A549 (cell line): Measurements from ENCODE around the gene GGN. TPM values are rescaled to one million over a fixed set of nuclear protein-coding genes. Genes with fewer than 3 reads are reported as not detected.

Experiments
- ATAC-seq, 2 experiments: fragments of 200-7000 bp in 1 of 2; fragments of >200 bp in 1 of 2; cut with Nextera tagmentation in 1 of 2; cut with Tn5 transposase in 1 of 2; 3 replicates each; pipeline versions ENCODE4 v1.8.0 to v1.9.1; 2018 to 2020; ENCODE audit warnings: mild to moderate bottlenecking in 1 of 2, moderate library complexity in 1 of 2
- CTCF ChIA-PET: fragments of 300-600 bp; sonication (Branson Sonifier 250); formaldehyde crosslinking; extraction: SDS; loops from one replicate; lab custom pipeline; 2021; ENCODE audit warnings: antibody characterized with exemption, inconsistent platforms; lab: Yijun Ruan, JAX
- POLR2A ChIA-PET: fragments of 350-600 bp; formaldehyde crosslinking; extraction: SDS; loops from one replicate; lab custom pipeline; 2021; ENCODE audit warnings: antibody characterized with exemption, inconsistent platforms; lab: Yijun Ruan, JAX
- DNase-seq, 2 experiments: peaks; one replicate each; pipeline versions ENCODE4 v3.0.0 to v3.0.0-alpha.2; 2011 to 2016; ENCODE audit warnings: low read depth in 1 of 2, low spot score in 1 of 2
- FAIRE-seq: peaks from 2 replicates; lab custom pipeline; 2011; peaks lifted over from hg19 to GRCh38; lab: Jason Lieb, UNC
- H3K27ac ChIP-seq, 2 experiments: fragments of >200 bp; sonication (Bioruptor Twin); formaldehyde crosslinking; 3 replicates each; pipeline ENCODE4 v1.5.1; 2016 to 2017
- H3K4me1 ChIP-seq: fragments of >200 bp; sonication (Bioruptor Twin); formaldehyde crosslinking; 3 replicates; pipeline ENCODE4 v1.6.1; 2016
- H3K4me2 ChIP-seq: fragments of >200 bp; sonication (Bioruptor Twin); formaldehyde crosslinking; 3 replicates; pipeline ENCODE4 v1.6.1; 2016
- H3K4me3 ChIP-seq: fragments of >200 bp; sonication (Bioruptor Twin); formaldehyde crosslinking; 3 replicates; pipeline ENCODE4 v1.5.1; 2016
- H3K9me3 ChIP-seq: fragments of >200 bp; sonication (Bioruptor Twin); formaldehyde crosslinking; 3 replicates; pipeline ENCODE4 v1.6.1; 2016
- CBX2 ChIP-seq: fragments of 200-600 bp; sonication (generic); IDR thresholded peaks from 2 replicates; pipeline ENCODE4 v1.6.1; 2016; ENCODE audit warnings: low read depth, mild to moderate bottlenecking, borderline replicate concordance
- EHMT2 ChIP-seq: fragments of 200-600 bp; sonication (generic); IDR thresholded peaks from 2 replicates; pipeline ENCODE4 v1.6.1; 2016; ENCODE audit warnings: antibody characterized with exemption, low read depth, mild to moderate bottlenecking, moderate library complexity
- EP300 ChIP-seq, 2 experiments: fragments of >200 bp; sonication (Bioruptor Twin); formaldehyde crosslinking; IDR thresholded peaks; 2 replicates in 1 of 2; 3 replicates in 1 of 2; pipeline ENCODE4 v1.6.1; 2016 to 2017
- ESRRA ChIP-seq: fragments of 150-350 bp; IDR thresholded peaks from 2 replicates; pipeline ENCODE4 v1.6.1; 2014; ENCODE audit warnings: mild to moderate bottlenecking, low read length, borderline replicate concordance
- FOSB ChIP-seq: fragments of 250-450 bp; sonication (Bioruptor Pico); IDR thresholded peaks from 2 replicates; pipeline ENCODE4 v1.5.0; 2020; ENCODE audit warnings: mild to moderate bottlenecking, moderate library complexity
- FOSL2 ChIP-seq, 2 experiments: fragments of 450-650 bp in 1 of 2; fragments of >200 bp in 1 of 2; sonication (Bioruptor Twin) in 1 of 2; formaldehyde crosslinking; IDR thresholded peaks; 2 replicates each; pipeline versions ENCODE4 v1.5.0 to v1.6.1; 2016 to 2020; ENCODE audit warnings: mild to moderate bottlenecking in 1 of 2, moderate library complexity in 1 of 2
- GATA3 ChIP-seq: IDR thresholded peaks from 2 replicates; pipeline ENCODE4 v1.6.1; 2012; ENCODE audit warnings: borderline replicate concordance
- HEYL ChIP-seq: fragments of 250-450 bp; sonication (Bioruptor Pico); IDR thresholded peaks from 2 replicates; pipeline ENCODE4 v1.8.0; 2021; ENCODE audit warnings: mild to moderate bottlenecking, moderate library complexity
- HOXB5 ChIP-seq: fragments of 250-450 bp; sonication (Bioruptor Pico); IDR thresholded peaks from 2 replicates; pipeline ENCODE4 v1.5.0; 2020; ENCODE audit warnings: mild to moderate bottlenecking, moderate library complexity
- KDM1A ChIP-seq: fragments of 200-600 bp; sonication (generic); IDR thresholded peaks from 2 replicates; pipeline ENCODE4 v1.6.1; 2016; ENCODE audit warnings: low read depth, mild to moderate bottlenecking
- KDM5A ChIP-seq: fragments of 200-600 bp; sonication (generic); IDR thresholded peaks from 2 replicates; pipeline ENCODE4 v1.6.1; 2016; ENCODE audit warnings: antibody characterized with exemption, mild to moderate bottlenecking
- MAFK ChIP-seq: fragments of 450-650 bp; IDR thresholded peaks from 2 replicates; pipeline ENCODE4 v1.6.1; 2014; ENCODE audit not compliant: partially characterized antibody
- NFE2L2 ChIP-seq: fragments of 150-350 bp; conservative IDR thresholded peaks from 2 replicates; pipeline ENCODE4 v1.6.1; 2014; ENCODE audit warnings: low read length
- NR3C1 ChIP-seq: fragments of >200 bp; sonication (Bioruptor Twin); formaldehyde crosslinking; IDR thresholded peaks from 3 replicates; pipeline ENCODE4 v1.6.1; 2017
- PHF8 ChIP-seq: fragments of 200-600 bp; sonication (generic); IDR thresholded peaks from 2 replicates; pipeline ENCODE4 v1.6.1; 2016; ENCODE audit warnings: low read depth, mild to moderate bottlenecking, antibody characterized with exemption, moderate library complexity, borderline replicate concordance
- RAD21 ChIP-seq, 2 experiments: fragments of >200 bp in 1 of 2; sonication (Bioruptor Twin) in 1 of 2; formaldehyde crosslinking in 1 of 2; IDR thresholded peaks in 1 of 2; conservative IDR thresholded peaks in 1 of 2; 2 replicates in 1 of 2; 3 replicates in 1 of 2; pipeline ENCODE4 v1.6.1; 2012 to 2018; ENCODE audit warnings: inconsistent platforms in 1 of 2
- RNF2 ChIP-seq: fragments of 200-600 bp; sonication (generic); IDR thresholded peaks from 2 replicates; pipeline ENCODE4 v1.6.1; 2016; ENCODE audit warnings: low read depth, mild to moderate bottlenecking, antibody characterized with exemption, moderate library complexity, borderline replicate concordance
- WGBS: methylation state at CpG from one replicate; pipeline ENCODE4 v1.1.6; 2017; ENCODE audit errors: missing lambda C conversion rate; 5-methylcytosine and 5-hydroxymethylcytosine counted together
- polyA plus RNA-seq, 4 experiments: library from polyadenylated mRNA; depleted of rRNA in 3 of 4; stranded (reverse); fragments of >200 nt; fragmentation: RNase III in 1 of 4; extraction: RNeasy Plus Mini Kit Qiagen cat#74134 plus additional on column Dnase treatment in 1 of 4; gene quantifications; 2 replicates in 3 of 4; 3 replicates in 1 of 4; pipeline ENCODE4 v1.2.3, GENCODE V29; 2011 to 2017
- TF ChIP-seq, protein P1 (sequence below): fragments of 250-450 bp; sonication (Bioruptor Pico); IDR thresholded peaks from 2 replicates; pipeline ENCODE4 v1.5.0; 2020; ENCODE audit warnings: low read depth, mild to moderate bottlenecking, moderate library complexity
- TF ChIP-seq, protein P2 (sequence below): fragments of >200 bp; sonication (Bioruptor Twin); formaldehyde crosslinking; IDR thresholded peaks from 2 replicates; pipeline ENCODE4 v1.6.1; 2016

Gene GGN
- polyA plus RNA-seq, 2 of the 4 experiments (the other 2 are of a cell fraction): 0.46 TPM; not detected in 1

DNA sequence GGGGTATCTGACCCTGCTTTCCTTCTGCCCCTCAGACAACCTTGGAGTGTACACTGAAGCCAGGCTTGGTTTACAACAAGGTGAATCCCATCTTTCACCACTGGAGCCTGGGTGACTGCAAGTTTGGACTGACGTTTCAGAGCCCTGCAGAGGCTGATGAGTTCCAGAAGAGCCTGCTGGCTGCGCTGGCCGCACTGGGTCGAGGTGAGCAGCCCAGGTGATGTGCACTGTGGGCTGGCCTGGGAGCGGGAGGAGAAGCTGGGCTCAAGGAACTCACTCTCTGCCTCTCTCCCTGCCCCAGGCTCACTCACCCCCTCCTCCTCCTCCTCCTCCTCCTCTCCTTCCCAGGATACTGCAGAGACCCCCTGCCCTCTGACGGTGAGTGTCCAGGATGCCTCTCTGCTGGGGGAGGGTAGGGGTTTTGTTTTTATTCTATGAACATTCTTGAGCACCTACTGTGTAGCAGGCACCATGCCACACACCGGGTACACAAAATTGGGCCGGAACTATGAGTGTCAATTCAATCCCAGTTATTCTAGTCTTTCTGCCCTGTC, 4.2 kb upstream of the GGN start:
- 80% methylated on average over 8 of the region's 8 CpGs for WGBS
- POLR2A ChIA-PET: no interaction called here
- CTCF ChIA-PET: interaction anchor here (0.8 to 12.4 kb wide), 5 partner anchors 8 to 148 kb away, joined by 4 to 254 read pairs (median 4); partner anchors contain the start of genes FAM98C and PSMD8

DNA sequence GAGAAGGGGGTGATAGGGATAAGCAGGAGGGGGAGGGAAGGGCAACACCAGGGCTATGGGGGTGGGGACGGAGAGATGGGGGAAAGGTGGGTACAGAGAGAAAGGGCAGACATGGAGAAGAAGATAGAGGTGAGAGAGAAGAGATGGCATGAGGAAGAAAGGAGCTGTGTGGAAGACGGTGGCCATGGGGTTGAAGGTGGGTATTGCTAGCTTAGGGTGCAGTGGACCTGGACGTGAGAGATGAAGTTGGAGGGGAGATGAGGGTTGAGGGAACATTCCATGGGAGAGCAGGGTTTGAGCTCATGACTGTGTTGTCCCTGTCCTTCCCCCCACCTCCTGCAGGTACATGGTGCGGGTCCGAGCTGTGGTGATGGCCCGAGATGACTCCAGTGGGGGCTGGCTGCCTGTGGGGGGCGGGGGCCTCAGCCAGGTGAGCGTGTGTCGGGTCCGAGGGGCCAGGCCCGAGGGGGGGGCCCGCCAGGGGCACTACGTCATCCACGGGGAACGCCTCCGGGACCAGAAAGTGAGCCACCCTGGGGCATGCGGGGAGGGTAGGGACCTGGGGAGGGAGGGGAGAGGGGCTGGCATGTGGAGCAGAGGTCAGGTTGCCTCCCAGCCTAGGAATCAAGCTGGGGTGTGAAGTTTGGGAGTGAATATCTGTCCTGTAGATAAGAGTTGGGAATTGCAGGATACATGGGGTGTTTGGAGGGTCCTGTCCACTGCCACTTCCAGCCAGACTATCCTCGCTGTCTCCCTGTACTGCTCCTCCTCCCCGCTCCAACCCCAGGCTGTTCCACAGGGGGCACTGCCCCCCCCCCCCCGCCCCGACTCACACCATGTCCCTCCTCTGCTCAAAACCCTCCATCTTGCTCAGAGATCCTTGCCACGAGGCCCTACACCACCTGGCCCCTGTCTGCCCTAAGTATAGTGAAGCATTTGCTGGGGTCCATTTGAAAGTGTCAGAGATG, 2.4 kb upstream of the GGN start:
- DNase-seq: no peak
- no peak for FAIRE-seq
- Histone ChIP-seq H3K9me3 (no peaks in the 10 kb centered on the region), H3K4me2 (peak overlapping the region; percentile 86), H3K27ac (peak overlapping the region in 1 of 2 experiments; percentile 90; a peak in 3 of 6 replicates), H3K4me3 (peak overlapping the region; percentile 61; the same call in 1 of the 3 replicates), H3K4me1 (peaks cover 42% of the 10 kb centered on the region)
- POLR2A ChIA-PET: interaction anchor here (0.6 to 3.4 kb wide), 4 partner anchors 9 to 141 kb away, joined by 4 to 89 read pairs (median 6); partner anchors contain the start of genes FAM98C and PSMD8
- no peak for ATAC-seq
- 81% methylated on average over 9 of the region's 22 CpGs for WGBS
- no peak for TF ChIP-seq GATA3
- no peak for TF ChIP-seq KDM1A
- TF ChIP-seq, protein P1, sequence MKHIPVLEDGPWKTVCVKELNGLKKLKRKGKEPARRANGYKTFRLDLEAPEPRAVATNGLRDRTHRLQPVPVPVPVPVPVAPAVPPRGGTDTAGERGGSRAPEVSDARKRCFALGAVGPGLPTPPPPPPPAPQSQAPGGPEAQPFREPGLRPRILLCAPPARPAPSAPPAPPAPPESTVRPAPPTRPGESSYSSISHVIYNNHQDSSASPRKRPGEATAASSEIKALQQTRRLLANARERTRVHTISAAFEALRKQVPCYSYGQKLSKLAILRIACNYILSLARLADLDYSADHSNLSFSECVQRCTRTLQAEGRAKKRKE (CRISPR knock-in tag): no peak
- no peak for TF ChIP-seq FOSL2 (IDR thresholded peaks at IDR 0.05)
- TF ChIP-seq FOSL2 (CRISPR knock-in tag; IDR thresholded peaks at IDR 0.05): no peak
- no peak for TF ChIP-seq CBX2
- no peak for TF ChIP-seq KDM5A
- no peak for TF ChIP-seq HOXB5 (CRISPR knock-in tag)
- TF ChIP-seq, all 56 proteins: peak for 0
- CTCF ChIA-PET: interaction anchor here (0.7 to 12.4 kb wide), 11 partner anchors 11 to 540 kb away, joined by 3 to 254 read pairs (median 5); partner anchors contain the start of genes CATSPERG, FAM98C, MRPS12 and PSMD8

More for the DNA sequence above, 4.2 kb upstream of the GGN start:
- no peak for DNase-seq
- Histone ChIP-seq H3K27ac (peak overlapping the region; percentile 26 to 74; a peak in 5 of 6 replicates), H3K4me1 (peaks cover 42% of the 10 kb centered on the region), H3K9me3 (no peaks in the 10 kb centered on the region), H3K4me2 (peak overlapping the region; percentile 62), H3K4me3 (no peak overlapping the region)
- FAIRE-seq: no peak
- no peak for ATAC-seq
- no peak for TF ChIP-seq RNF2
- TF ChIP-seq PHF8: no peak
- no peak for TF ChIP-seq RAD21 (conservative IDR thresholded peaks at IDR 0.05 in 1 of 2, IDR thresholded peaks at IDR 0.05 in 1 of 2)
- no peak for TF ChIP-seq FOSB
- TF ChIP-seq EHMT2: no peak
- no peak for TF ChIP-seq EP300 (IDR thresholded peaks at IDR 0.05)
- no peak for TF ChIP-seq NFE2L2
- TF ChIP-seq ESRRA: no peak
- TF ChIP-seq, protein P2, sequence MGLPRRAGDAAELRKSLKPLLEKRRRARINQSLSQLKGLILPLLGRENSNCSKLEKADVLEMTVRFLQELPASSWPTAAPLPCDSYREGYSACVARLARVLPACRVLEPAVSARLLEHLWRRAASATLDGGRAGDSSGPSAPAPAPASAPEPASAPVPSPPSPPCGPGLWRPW: no peak
- no peak for TF ChIP-seq NR3C1
- TF ChIP-seq HEYL (CRISPR knock-in tag): no peak
- TF ChIP-seq MAFK: no peak
